NCI-H774 (cell line): ENCODE results near the gene HLTF.
A peak's percentile ranks its signal among the peaks of the same experiment; 100 is the strongest.

Source experiments
- DNase-seq: peaks from one replicate; lab custom pipeline; 2025; lab: John Stamatoyannopoulos, UW

The HLTF gene

GRCh38 chr3:149085828-149086231 is 503 bp downstream of the HLTF start:
- DNase-seq, result peak; percentile 45

- no peak for DNase-seq
Measured at GRCh38 chr3:149081772-149082171, 4.6 kb downstream of the HLTF start.

- DNase-seq, result no peak
Measured at GRCh38 chr3:149080699-149081091, 5.6 kb downstream of the HLTF start.

- DNase-seq, result no peak
Measured at GRCh38 chr3:149080011-149080698, 6.2 kb downstream of the HLTF start.

GRCh38 chr3:149077628-149078027 is 8.7 kb downstream of the HLTF start:
- no peak for DNase-seq

- DNase-seq, result no peak
Measured at GRCh38 chr3:149067883-149068282, 18.4 kb downstream of the HLTF start.

- no peak for DNase-seq
Measured at GRCh38 chr3:149061776-149062175, 24.6 kb downstream of the HLTF start.

- no peak for DNase-seq
Measured at GRCh38 chr3:149058602-149059001, 27.7 kb downstream of the HLTF start.

- DNase-seq, result no peak
Measured at GRCh38 chr3:149058198-149058597, 28.1 kb downstream of the HLTF start.

- no peak for DNase-seq
Measured at GRCh38 chr3:149055575-149055974, 30.8 kb downstream of the HLTF start.

- DNase-seq, result no peak
Measured at GRCh38 chr3:149044339-149045083, 41.8 kb downstream of the HLTF start.

- DNase-seq, result no peak
Measured at GRCh38 chr3:149042789-149043386, 43.4 kb downstream of the HLTF start.

- DNase-seq, result no peak
Measured at GRCh38 chr3:149038322-149038721, 48.0 kb downstream of the HLTF start.

- no peak for DNase-seq
Measured at GRCh38 chr3:149037684-149038083, 48.6 kb downstream of the HLTF start.

GRCh38 chr3:149031096-149031495 is 55.2 kb downstream of the HLTF start:
- no peak for DNase-seq

- no peak for DNase-seq
Measured at GRCh38 chr3:149026718-149027117, 59.6 kb downstream of the HLTF start.

GRCh38 chr3:149023951-149024350 is 62.4 kb downstream of the HLTF start:
- DNase-seq, result no peak

GRCh38 chr3:149021830-149022229 is 64.5 kb downstream of the HLTF start:
- no peak for DNase-seq

- no peak for DNase-seq
Measured at GRCh38 chr3:149020839-149021252, 65.5 kb downstream of the HLTF start.

- no peak for DNase-seq
Measured at GRCh38 chr3:149020196-149020838, 66.0 kb downstream of the HLTF start.

GRCh38 chr3:149019580-149019979 is 66.8 kb downstream of the HLTF start:
- DNase-seq, result no peak

GRCh38 chr3:149018247-149018646 is 68.1 kb downstream of the HLTF start:
- no peak for DNase-seq
